ENCODE data around the gene ARL8B.
A peak's percentile ranks its signal among the peaks of the same experiment; 100 is the strongest.

Gene ARL8B

GRCh38 chr3:5217824-5218595, 95.9 kb downstream of the ARL8B start:
- no peak for FAIRE-seq

GRCh38 chr3:5218815-5219214, 96.7 kb downstream of the ARL8B start:
- no peak for FAIRE-seq

- FAIRE-seq = no peak
Measured at GRCh38 chr3:5219216-5219615, 97.1 kb downstream of the ARL8B start.

- no peak for FAIRE-seq
Measured at GRCh38 chr3:5220193-5220592, 98.1 kb downstream of the ARL8B start.

- FAIRE-seq = no peak
Measured at GRCh38 chr3:5220667-5221431, 98.8 kb downstream of the ARL8B start.

GRCh38 chr3:5221701-5222100, 99.6 kb downstream of the ARL8B start:
- no peak for FAIRE-seq

GRCh38 chr3:5222283-5223005, 100.4 kb downstream of the ARL8B start:
- FAIRE-seq = no peak

GRCh38 chr3:5226783-5227182, 104.7 kb downstream of the ARL8B start:
- peak; percentile 82 for FAIRE-seq

- FAIRE-seq = no peak
Measured at GRCh38 chr3:5227812-5228211, 105.7 kb downstream of the ARL8B start.

GRCh38 chr3:5229414-5229813, 107.3 kb downstream of the ARL8B start:
- FAIRE-seq = no peak
